ENCODE results near the gene ZFC3H1. TPM values are rescaled to one million over a fixed set of nuclear protein-coding genes. Genes with fewer than 3 reads are reported as not detected.

The ZFC3H1 gene
- total RNA-seq, 1 experiment from 2014 or later, result 14.4 TPM

DNA sequence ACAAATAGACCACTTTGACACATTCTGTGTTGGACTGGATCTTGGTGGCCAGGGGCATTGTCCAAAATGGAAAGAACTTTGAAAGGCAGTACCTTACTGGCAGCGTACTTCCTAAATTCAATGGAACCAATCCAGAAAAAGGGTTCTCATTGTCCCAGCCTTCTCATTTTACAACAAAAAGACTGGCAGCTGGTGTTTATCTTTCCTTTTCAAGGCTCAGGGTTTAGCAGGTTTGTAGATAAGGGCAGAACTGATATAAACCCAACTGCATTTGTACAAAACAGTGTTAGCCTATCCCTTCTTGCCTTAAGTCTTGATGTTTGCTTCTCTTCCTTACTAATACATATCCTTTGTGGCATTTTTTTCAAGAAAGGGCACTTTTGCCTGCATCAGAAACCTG is 8.2 kb upstream of the ZFC3H1 start:
- no peak for DNase-seq (ENCODE audit: low read depth)

DNA sequence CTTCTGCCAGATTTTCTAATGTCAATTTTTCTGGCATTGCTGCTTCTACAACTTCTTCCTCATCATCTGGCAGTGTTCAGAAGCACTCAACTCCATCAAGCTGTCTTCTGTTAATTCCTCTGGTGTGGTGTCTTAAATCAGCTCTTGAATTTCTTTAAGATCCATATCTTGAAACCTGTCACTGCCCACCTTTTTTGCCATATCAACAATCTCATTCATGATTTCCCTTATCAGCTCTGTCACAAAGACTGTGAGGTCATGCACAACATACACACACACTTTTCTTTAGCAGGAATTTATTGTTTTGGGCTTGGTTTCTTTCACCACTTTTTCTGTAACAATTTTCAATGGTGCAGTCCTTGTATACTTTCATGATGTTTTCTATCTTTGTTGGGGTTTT is 7.7 kb upstream of the ZFC3H1 start:
- DNase-seq (ENCODE audit: low read depth), result no peak

DNA sequence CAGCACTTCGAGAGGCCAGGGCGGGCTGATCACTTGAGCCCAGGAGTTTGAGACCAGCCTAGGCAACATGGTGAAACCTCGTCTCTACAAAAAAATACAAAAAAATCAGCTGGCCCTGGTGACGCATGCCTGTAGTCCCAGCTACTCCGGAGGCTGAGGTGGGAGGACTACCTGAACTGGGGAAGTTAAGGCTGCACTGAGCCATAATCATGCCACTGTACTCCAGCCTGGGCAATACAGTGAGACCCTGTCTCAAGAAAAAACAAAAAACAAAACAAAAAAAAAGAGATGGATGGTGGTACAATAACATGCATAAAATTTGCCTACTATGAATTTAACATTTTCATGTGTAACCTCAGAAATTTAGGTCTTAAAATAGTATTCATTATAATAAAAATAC is 2.6 kb upstream of the ZFC3H1 start:
- DNase-seq (ENCODE audit: low read depth), result no peak

DNA sequence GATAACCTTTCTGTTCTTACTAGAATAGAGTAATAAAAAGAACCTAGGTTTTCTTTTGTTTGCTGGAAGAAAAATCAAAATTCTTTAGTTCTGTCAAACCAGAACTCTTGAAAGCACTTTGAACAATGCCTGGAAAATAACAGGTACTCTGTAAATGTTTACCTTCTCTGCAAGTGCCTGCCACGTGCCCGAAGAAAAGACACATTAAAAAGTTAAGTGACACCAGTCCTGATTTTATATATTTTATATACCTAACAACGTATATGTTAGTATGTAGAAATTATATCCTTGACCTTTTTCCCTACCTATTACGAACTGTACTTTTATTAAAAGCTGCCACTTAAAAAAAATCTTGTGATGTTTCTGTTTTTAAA is 1.4 kb upstream of the ZFC3H1 start:
- DNase-seq (ENCODE audit: low read depth), result no peak

DNA sequence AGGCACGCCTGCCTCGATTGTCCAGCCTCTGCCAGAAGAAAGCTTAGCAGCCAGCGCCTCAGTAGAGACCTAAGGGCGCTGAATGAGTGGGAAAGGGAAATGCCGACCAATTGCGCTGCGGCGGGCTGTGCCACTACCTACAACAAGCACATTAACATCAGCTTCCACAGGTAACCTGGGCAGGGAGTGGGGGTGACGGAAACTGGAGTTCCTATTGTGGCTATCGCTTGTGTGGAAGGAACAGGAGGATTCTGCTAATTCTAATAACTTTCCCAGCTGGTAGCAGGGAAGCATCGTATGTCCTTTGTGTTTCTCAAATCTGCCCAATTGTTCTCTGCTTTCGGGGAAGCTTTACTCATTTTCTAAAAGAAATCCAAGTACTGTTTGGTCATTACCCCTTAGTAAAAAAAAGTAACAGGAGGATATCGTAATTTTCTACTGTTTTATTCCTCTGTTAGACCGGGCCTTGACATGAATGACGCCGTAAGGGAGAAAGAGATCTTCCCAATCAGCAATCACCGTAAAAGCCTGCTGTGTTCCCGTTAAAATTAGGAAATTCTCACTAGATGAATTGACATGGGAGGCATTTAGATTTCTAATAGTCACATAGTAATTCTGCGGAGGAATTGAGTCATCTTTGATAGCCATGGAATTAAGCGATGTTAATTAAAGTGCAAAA is 902 bp upstream of the ZFC3H1 start:
- no peak for DNase-seq (ENCODE audit: low read depth)

DNA sequence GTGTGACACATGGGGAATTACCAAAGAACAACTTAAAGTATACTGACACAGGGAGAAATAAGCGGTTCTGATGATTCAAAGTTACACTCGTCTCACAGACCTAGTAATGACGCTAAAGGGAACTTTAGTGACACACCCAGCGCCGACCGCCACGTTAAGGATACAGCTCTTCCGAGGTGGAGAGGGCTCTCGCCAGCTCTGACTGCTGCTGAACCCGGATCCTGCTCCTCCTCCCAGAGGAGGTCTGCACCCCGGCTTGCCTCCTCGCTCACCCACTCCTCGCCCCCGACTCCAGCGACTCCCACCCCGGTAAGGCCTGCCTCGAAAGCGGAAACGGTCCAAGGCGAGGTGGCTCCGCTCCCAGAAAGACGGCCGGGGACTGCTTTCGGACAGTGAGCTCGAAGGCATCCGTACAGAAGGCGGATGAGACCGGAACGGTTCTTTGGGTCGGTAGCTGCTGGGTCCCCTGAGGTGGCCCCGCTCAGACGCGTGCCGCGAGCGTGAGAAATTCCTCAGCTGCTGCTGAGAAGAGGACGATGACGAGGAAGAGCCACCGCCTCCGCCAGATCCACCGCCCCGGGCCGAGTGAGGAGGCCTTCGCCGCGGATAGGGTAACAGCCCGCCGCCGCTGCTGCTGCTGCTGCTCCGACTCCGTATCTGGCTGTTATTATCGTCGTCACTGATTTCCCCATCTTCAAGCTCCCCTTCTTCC is 643 bp downstream of the ZFC3H1 start:
- DNase-seq (ENCODE audit: low read depth), result peak; percentile 63

DNA sequence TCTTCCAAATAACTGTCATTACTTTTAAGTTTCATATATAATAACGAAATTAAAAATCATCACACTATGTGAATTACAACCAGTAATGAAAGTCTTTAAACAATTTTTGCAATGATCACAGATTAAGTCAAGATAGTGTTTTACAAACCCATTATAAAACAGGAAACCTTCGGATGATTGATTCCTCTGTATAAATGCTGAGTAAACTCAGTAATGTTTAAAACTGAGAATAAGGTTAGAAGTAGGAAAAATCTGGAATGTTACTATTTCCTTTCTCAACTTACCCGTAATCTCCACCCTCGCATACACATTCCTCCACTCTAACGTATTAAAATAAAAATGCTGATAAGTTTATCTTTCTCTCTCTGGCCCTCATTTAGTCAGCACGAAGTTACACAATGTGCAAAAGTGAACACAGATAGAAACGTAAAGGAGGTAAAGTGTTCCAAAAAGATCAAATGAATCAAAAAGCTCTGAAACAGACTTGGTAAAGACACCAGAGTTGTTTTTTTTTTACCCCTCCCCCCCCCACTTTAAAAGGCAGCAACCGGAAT is 1.6 kb downstream of the ZFC3H1 start:
- DNase-seq (ENCODE audit: low read depth), result no peak

DNA sequence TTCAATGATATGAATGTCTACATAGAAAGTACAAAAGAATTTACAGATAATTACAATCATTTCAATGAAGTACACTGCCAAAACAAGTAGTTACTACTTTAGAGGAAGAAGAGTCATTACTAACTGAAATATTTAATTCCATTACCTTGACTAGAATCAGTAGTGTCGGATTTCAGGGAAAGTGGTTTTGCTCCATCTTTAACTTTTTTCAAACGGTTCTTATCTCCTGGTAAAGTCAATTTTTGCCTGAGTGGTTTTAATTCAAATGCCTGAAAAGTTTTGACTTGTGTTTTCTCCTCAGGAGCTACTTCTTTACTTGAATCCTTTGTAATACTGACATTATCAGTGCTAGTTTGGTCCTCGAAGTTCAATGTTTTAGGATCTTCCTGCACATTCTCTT is 6.9 kb downstream of the ZFC3H1 start:
- no peak for DNase-seq (ENCODE audit: low read depth)

DNA sequence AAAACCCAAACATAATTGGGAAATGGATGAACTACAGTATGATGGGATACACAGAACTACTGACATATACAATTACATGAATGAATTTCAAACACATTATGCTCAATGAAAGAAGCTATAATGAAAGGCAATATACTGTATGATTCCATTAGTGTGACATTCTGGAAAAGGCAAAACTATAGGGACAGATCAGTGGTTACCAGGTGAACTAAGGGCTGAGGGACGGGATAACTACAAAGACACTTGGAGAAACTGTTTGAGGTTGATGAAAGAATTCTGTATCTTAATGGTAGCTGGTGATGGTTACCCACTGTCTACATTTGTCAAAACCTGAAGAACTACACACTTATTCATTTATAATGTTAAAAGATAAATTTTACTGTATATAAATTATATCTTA is 7.7 kb downstream of the ZFC3H1 start:
- DNase-seq (ENCODE audit: low read depth), result no peak

DNA sequence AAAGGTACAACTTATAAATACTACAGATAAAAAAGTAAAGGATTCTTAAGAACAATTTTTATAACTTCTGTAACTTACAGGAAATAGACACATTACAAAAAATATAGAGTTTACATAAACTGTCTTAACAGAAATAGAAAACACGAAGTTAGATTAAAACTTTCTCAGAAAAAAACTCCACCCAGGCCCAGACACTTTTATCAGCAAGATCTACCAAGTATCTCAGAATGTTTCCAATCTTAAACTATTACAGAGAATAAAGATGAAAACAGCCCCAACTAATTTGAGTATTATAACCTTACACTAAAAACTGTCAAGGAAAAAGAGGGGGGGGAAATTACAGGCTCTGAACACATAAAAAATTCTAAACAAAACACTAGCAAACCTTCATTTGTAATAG is 8.2 kb downstream of the ZFC3H1 start:
- DNase-seq (ENCODE audit: low read depth), result no peak

DNA sequence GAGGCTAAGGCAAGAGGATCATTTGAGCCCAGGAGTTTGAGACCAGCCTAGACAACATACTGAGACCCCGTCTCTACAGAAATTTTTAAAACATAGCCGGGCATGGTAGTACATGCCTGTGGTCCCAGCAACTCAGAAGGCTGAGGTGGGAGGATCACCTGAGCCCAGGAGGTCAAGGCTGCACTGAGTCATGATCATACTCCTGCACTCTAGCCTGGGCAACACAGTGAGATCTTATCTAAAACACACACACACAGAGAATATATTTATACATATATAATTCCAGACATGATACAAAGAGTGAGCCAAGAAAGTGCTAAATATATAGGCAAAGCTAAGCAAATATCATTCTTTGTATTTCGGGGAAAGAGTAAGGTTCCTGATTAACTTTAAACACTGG is 9.4 kb downstream of the ZFC3H1 start:
- no peak for DNase-seq (ENCODE audit: low read depth)

DNA sequence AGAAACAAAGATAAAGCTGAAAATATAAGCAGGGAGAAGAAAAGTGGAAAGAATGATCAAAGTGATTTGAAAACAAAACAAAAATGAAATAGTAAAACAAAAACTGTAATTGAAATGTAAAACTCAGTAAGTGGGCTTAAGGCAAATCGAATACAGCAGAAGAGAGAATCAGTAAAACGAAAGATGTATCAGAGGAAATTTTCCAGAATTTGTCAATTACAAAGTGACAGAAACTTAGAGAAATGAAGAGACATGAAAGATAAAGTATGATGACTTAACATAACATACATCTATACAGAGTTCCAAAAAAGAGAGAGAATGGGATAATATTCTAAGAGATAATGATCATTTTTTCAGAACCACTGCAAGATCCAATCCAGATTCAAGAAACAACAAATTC is 10.5 kb downstream of the ZFC3H1 start:
- DNase-seq (ENCODE audit: low read depth), result no peak

DNA sequence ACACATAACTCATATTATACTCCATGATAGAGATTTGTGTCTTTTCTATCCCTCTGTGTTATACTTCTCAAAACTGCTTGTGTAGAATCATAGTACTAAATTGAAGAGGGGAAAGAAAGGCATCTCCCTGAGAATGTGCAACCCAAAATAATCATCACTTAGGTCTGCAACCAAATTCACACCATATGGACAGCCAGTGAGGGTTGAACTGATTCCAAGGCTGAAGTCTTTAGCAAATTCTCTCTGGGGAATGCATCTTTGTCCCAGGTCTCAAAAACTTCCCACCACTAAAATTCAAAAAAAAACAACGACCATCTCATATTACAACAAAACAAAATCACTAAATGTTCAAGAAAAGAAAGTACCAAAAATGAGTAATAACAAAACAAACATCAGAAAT is 11.0 kb downstream of the ZFC3H1 start:
- DNase-seq (ENCODE audit: low read depth), result no peak

DNA sequence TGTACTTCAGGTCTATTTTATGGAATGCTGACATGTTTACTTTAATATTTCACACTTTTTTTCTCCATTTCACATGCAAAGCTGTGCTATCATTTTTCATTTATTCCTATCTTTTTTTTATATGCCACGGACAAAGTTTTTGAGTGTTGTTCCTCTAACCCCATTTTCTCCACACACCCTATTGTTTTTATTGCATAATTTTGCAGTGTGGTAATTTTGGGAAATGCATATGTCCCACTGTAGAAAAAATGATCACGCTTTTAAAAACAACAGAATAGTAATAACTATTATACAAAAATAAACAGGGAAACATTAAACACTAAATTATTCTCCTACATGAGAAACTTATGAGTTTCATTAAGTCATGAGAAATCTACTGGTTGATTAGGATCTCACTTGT is 14.2 kb downstream of the ZFC3H1 start:
- DNase-seq (ENCODE audit: low read depth), result no peak

DNA sequence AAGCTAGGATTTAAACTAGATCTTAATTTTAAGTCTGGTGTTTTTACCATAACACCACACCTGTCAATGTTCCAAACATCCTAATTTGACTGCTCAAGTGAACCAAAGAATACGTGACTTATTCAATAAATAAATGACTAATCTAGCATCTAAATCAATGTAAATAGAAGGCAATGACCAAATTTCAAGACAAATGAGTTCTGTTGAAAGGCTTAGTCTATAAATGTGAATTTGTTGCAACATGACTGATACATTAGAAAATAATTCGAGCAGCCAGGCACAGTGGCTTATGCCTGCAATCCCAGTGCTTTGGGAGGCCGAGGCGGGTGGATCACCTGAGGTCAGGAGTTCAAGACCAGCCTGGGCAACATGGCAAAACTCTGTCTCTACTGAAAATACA is 15.1 kb downstream of the ZFC3H1 start:
- no peak for DNase-seq (ENCODE audit: low read depth)

DNA sequence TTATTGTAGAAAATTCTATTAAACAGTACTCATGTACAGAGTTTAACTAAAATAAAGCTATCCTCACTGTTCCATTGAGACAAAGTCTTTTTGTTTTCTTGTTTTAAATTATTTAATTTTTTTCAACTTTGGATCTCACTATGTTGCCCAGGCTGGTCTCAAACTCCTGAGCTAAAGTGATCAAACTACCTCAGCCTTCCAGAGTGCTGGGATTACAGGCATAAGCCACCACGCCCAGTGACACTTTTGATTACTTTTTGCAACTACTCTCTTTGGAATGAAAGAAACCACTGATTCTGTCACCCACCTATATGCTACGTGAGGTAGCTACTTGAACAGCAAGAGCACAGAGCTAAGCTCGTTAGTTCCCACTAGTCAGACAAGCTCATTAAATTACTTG is 17.1 kb downstream of the ZFC3H1 start:
- DNase-seq (ENCODE audit: low read depth), result no peak

DNA sequence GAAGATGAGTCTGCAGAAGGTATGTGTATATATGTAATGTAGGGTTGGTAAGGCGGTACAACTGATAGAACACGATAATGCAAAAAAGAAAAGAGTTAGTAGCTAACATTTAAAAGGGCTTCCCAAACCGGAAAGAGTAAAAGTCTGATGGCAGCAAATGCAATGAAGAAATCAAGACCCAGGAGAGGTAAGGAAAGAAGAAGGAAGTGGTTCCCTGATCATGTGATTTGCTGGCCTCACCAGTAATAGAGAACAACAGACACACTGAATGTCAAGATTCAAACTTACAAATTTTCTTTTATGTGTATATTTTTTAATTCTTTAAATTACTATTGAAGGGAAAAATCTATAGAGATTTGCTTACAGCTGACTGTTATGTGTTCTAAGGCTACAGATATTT is 18.4 kb downstream of the ZFC3H1 start:
- no peak for DNase-seq (ENCODE audit: low read depth)

DNA sequence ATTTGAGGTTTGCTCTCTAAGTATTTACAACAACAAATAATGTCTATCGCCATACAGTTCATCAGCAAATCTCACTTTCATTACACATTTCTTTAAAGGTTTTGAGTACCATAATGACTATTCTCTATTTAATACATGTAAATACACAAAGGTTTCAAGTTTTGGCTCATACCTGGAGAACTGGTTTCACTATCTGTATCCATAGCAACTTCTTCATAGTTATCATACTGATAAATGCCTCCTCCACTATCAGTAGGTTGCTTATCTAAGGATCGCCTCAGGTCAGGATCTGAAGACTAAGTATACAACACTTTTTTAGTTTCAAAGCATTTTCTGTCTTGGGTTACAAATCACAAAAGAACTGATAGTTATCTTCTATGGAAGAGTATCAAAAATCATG is 21.4 kb downstream of the ZFC3H1 start:
- DNase-seq (ENCODE audit: low read depth), result no peak

DNA sequence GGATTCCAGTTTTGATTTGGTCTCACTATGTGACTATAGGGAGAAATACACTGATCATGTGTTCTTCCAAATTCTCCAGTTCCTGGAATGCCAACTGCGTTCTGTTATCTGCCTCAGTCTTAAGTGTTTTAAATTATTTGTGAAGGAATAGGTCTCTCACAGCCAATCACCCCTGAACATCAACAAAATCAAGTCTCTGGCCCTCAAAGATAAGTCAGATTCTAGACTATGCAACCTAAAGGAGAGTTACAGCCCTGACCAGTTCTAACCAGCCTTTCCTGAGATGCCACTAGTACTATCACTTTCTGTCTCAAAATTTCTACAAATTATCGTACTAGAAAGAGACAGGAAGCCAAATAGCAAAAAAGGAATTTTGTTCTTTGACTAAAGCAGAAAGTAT is 22.3 kb downstream of the ZFC3H1 start:
- DNase-seq (ENCODE audit: low read depth), result no peak

DNA sequence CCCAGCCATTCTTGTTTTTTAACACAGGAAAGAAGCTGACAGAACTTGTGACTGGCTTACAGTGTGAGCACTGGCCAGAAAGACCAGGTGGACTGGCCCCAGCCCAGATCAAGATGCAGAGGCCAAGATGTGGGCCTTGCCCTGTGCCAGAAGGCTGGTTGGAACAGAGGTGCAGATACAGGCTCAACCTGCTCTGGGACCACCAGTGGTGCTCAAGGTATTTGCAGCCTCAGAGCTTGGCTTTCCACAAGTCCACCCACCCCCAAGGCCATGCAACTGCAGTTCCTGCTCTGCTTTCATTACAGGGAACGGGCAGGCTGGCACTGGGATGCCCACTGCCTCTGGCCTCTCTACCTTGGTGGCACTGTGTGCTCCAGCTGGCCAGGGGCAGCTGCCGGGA is 23.3 kb downstream of the ZFC3H1 start:
- no peak for DNase-seq (ENCODE audit: low read depth)

DNA sequence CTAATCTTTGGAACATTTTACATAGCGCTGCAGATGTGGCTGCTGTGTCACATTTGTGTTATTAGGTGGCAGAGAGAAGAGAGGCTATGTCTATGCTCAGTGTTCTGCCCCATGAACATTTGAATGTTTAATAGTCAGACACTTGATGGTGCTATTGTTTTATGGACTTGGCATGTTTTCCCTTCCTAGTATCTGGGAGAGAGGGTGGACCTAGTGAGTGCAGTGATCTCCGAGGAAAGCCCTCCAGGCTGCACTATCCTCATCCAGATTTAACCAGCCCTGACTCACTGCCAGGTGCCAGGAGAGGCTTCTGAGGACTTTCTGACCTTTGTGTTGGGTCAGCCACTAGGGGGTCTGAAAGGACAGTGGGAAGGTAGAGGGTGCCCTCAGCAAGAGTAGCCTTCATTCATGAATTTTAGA is 24.3 kb downstream of the ZFC3H1 start:
- DNase-seq (ENCODE audit: low read depth), result no peak

DNA sequence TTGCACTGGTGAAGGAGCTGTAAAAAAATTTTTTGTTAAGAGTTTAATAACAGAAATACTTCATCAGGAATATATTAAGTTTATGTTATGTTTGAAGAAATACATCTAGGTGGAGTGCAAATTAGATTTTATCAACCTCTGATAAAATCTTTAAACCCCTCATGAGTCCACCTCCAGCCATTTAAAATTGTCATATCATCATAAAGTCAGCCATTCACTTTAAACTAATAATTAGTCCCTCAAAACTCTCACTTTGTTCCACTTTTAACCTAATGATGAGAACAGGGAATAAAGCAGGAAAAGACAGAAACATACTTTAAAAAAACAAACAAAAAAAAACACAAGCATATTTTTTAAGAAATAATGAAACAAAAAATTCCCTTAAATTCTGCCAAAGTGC is 25.1 kb downstream of the ZFC3H1 start:
- no peak for DNase-seq (ENCODE audit: low read depth)

DNA sequence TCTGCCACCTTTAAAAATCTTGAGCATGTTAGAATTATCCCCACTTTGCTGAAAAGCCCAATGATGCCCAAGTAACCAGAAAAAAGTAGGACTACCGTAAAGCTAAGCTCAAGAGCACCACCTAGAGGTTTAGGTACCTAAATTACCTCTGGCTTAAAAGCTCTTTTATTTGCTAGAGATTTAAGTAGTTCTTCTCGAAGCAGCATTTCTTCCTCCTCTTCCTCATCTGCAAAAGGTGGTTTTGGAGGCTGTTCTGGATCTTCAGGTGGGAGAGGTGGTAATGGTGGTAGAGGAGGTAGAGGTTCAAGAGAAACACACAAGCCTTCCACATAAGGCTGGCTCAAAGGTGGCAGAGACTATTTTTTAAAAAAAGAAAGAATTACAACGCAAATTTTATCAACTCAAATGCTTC is 26.9 kb downstream of the ZFC3H1 start:
- peak; percentile 41 for DNase-seq (ENCODE audit: low read depth)
